ENCODE results near the gene IMMT. TPM values are rescaled to one million over a fixed set of nuclear protein-coding genes. Genes with fewer than 3 reads are reported as not detected.

IMMT gene
- total and polyA plus RNA-seq, 2 of the 8 experiments (the other 6 are each of a cell fraction or from before 2014, with no cell fraction given) = 37.7 to 103 TPM

GRCh38 chr2:86107031-86107430 is 88.2 kb downstream of the IMMT start:
- Histone ChIP-seq H3K23ac (ENCODE audit: insufficient read length) (no peak overlapping the region), H4K5ac (ENCODE audit: insufficient read length, low read depth, low read length) (no peak overlapping the region), H3K9me3 (ENCODE audit: insufficient read depth in 2 of 2, low read depth in 1 of 2, low read length in 1 of 2) (no peaks in the 10 kb centered on the region), H4K91ac (replicated peaks; ENCODE audit: insufficient read length, low read length) (no peak overlapping the region), H2BK20ac (ENCODE audit: low read length) (no peak overlapping the region), H4K8ac (ENCODE audit: extremely low read depth, insufficient read depth, low read length) (no peak overlapping the region), H2BK15ac (ENCODE audit: low read length) (no peak overlapping the region), H2AK5ac (ENCODE audit: low read depth, low read length) (no peak overlapping the region), H2BK12ac (ENCODE audit: low read depth, low read length) (no peak overlapping the region), H3K27me3 (replicated peaks in 1 of 4; ENCODE audit: control insufficient read depth in 3 of 4, extremely low read depth in 1 of 4, insufficient read depth in 3 of 4, low read length in 3 of 4) (no peaks in the 10 kb centered on the region), H3K4me1 (replicated peaks in 1 of 4; ENCODE audit: control insufficient read depth in 3 of 4, insufficient read depth in 4 of 4, low read length in 3 of 4) (peaks cover 0 to 4% (median 0%) of the 10 kb centered on the region in 4 experiments; a peak in 1 of 7 replicates), H2BK5ac (ENCODE audit: low read depth, low read length) (no peak overlapping the region), H3K36me3 (ENCODE audit: control insufficient read depth in 2 of 4, insufficient read depth in 4 of 4, low read length in 3 of 4) (peaks cover 10 to 38% (median 25%) of the 10 kb centered on the region in 4 experiments), H3K56ac (replicated peaks; ENCODE audit: insufficient read length, low read depth, low read length) (no peak overlapping the region), H2AFZ (ENCODE audit: low read length) (no peak overlapping the region), H3K23me2 (ENCODE audit: low read depth, low read length) (no peaks in the 10 kb centered on the region; the same call in 1 of the 2 replicates), H4K20me1 (replicated peaks in 1 of 2; ENCODE audit: control insufficient read depth in 1 of 2, insufficient read depth in 2 of 2, low read length in 2 of 2) (peaks cover 2 to 13% of the 10 kb centered on the region in 2 experiments), H2BK120ac (replicated peaks; ENCODE audit: low read depth, low read length) (no peak overlapping the region), H3K4me3 (ENCODE audit: extremely low read depth in 1 of 4, insufficient read depth in 2 of 4, low read depth in 3 of 4, low read length in 4 of 4) (peak overlapping the region; percentile 96 to 99 (median 97)), H3K14ac (ENCODE audit: insufficient read length) (no peak overlapping the region), H3K79me1 (ENCODE audit: low read depth, low read length) (no peaks in the 10 kb centered on the region; the same call in 1 of the 2 replicates), H3K27ac (ENCODE audit: low read depth, low read length) (peak overlapping the region; percentile 94; the same call in 1 of the 2 replicates), H3K4me2 (ENCODE audit: insufficient read depth in 1 of 2, low read depth in 2 of 2, low read length in 2 of 2) (peak overlapping the region; percentile 83 to 84), H3K79me2 (ENCODE audit: control insufficient read depth in 1 of 2, insufficient read depth in 2 of 2, low read length in 2 of 2) (peaks cover 32 to 83% of the 10 kb centered on the region in 2 experiments), H3K18ac (ENCODE audit: extremely low read depth, low read length) (no peak overlapping the region), H3K9ac (replicated peaks in 1 of 4; ENCODE audit: extremely low read depth in 1 of 4, low read depth in 3 of 4, low read length in 3 of 4) (peak overlapping the region; percentile 25 to 99 (median 88); a peak in 6 of 7 replicates), H3K4ac (replicated peaks; ENCODE audit: insufficient read length, low read depth, low read length) (no peak overlapping the region)
- WGBS, 2 experiments (ENCODE audit: extremely low coverage in 1 of 2, insufficient coverage in 1 of 2, insufficient read length in 1 of 2, insufficient replicate concordance in 2 of 2, low coverage in 1 of 2, low lambda C conversion rate in 2 of 2, missing lambda C conversion rate in 1 of 2) = 35% methylated on average over 5 of the region's 5 CpGs; no CpG with 5 or more reads in 1 of the 2 experiments
- FAIRE-seq (no peak), DNase-seq (ENCODE audit: low read depth in 1 of 2, low spot score in 2 of 2) (no peak)
- ChIA-PET CTCF (ENCODE audit: partially characterized antibody) (no interaction called here), POLR2A (ENCODE audit: partially characterized antibody) (interaction anchor here (0.6 to 12.1 kb wide), 5 partner anchors 9 to 407 kb away, joined by 3 to 119 read pairs (median 3); no protein-coding TSS in a partner anchor)
- TF ChIP-seq BRCA1 (IDR thresholded peaks at IDR 0.05; ENCODE audit: low read depth, low read length) = no peak

Data from H1 (cell line).